Stimulated activated naive CD8-positive, alpha-beta T cell treated with anti-CD3 and anti-CD28 coated beads, Interleukin-15, amount 100 ng/mL, for 72 hours (primary cell): ENCODE measurements around the gene KCNT1.
"Not testable (repeated sequence)": the region's sequence is repeated elsewhere in the genome, so short reads cannot be mapped to it uniquely, and the experiment has no call there.

ENCODE experiments used
- ATAC-seq: fragments of 150-1000 bp; cut with Tn5 transposase; 2 replicates; pipeline ENCODE4 v1.10.0; 2021; ENCODE audit warnings: mild to moderate bottlenecking, moderate library complexity
- DNase-seq, 2 donors: peaks; one replicate each; pipeline ENCODE4 v3.0.0; 2021 to 2022
- H3K27ac Mint-ChIP-seq, 2 donors: one replicate each; pipeline ENCODE4 v1.8.0; 2022; ENCODE audit warnings: mild to moderate bottlenecking in 2 of 2, mixed read lengths in 2 of 2, moderate library complexity in 2 of 2
- H3K27me3 Mint-ChIP-seq: one replicate; pipeline ENCODE4 v1.8.0; 2022; ENCODE audit warnings: mixed read lengths
- H3K4me1 Mint-ChIP-seq: one replicate; pipeline ENCODE4 v1.8.0; 2022; ENCODE audit warnings: mild to moderate bottlenecking, mixed read lengths
- H3K4me3 Mint-ChIP-seq, 2 donors: one replicate each; pipeline ENCODE4 v1.8.0; 2022; ENCODE audit warnings: mild to moderate bottlenecking in 2 of 2, mixed read lengths in 2 of 2, moderate library complexity in 1 of 2
- H3K9me3 Mint-ChIP-seq, 2 donors: one replicate each; pipeline ENCODE4 v1.8.0; 2022; ENCODE audit warnings: mixed read lengths in 2 of 2

The KCNT1 gene

GRCh38 chr9:135669018-135669417 lies 33.0 kb upstream of the KCNT1 start:
- not testable (repeated sequence) for H3K27ac Mint-ChIP-seq, DNase-seq, H3K4me3 Mint-ChIP-seq, H3K9me3 Mint-ChIP-seq, ATAC-seq, H3K27me3 Mint-ChIP-seq, H3K4me1 Mint-ChIP-seq

GRCh38 chr9:135669616-135670285 lies 32.2 kb upstream of the KCNT1 start:
- Mint-ChIP-seq H3K9me3 (peaks cover 0 to 9% of the 10 kb centered on the region in 2 donors), H3K27me3 (peaks cover 8% of the 10 kb centered on the region), H3K27ac (no peak overlapping the region)

GRCh38 chr9:135670721-135671590 lies 31.0 kb upstream of the KCNT1 start:
- Mint-ChIP-seq H3K27ac (no peak overlapping the region), H3K27me3 (no peaks in the 10 kb centered on the region), H3K9me3 (peaks cover 0 to 9% of the 10 kb centered on the region in 2 donors), H3K4me3 (no peak overlapping the region), H3K4me1 (no peaks in the 10 kb centered on the region)
- no peak for DNase-seq
- ATAC-seq, result no peak

More at GRCh38 chr9:135669616-135670285, 32.2 kb upstream of the KCNT1 start:
- ATAC-seq, result no peak
- DNase-seq, result no peak
- Mint-ChIP-seq H3K4me1 (no peaks in the 10 kb centered on the region), H3K4me3 (no peak overlapping the region)

GRCh38 chr9:135671591-135672041 lies 30.4 kb upstream of the KCNT1 start:
- H3K9me3 Mint-ChIP-seq, result peaks cover 0 to 9% of the 10 kb centered on the region in 2 donors
- no peaks in the 10 kb centered on the region for H3K4me1 Mint-ChIP-seq
- H3K27ac Mint-ChIP-seq, result no peak overlapping the region
- no peak overlapping the region for H3K4me3 Mint-ChIP-seq
- ATAC-seq, result no peak
- DNase-seq, result no peak
- no peaks in the 10 kb centered on the region for H3K27me3 Mint-ChIP-seq

- H3K27me3 Mint-ChIP-seq, H3K4me3 Mint-ChIP-seq, H3K4me1 Mint-ChIP-seq, ATAC-seq, H3K9me3 Mint-ChIP-seq, H3K27ac Mint-ChIP-seq, DNase-seq: not testable (repeated sequence)
Observed at GRCh38 chr9:135672786-135673185, 29.2 kb upstream of the KCNT1 start.

GRCh38 chr9:135673941-135674340 lies 28.0 kb upstream of the KCNT1 start:
- DNase-seq (no peak), ATAC-seq (no peak)
- Mint-ChIP-seq H3K27ac (no peak overlapping the region), H3K4me3 (no peak overlapping the region), H3K27me3 (no peaks in the 10 kb centered on the region), H3K9me3 (peaks cover 0 to 5% of the 10 kb centered on the region in 2 donors), H3K4me1 (no peaks in the 10 kb centered on the region)

- ATAC-seq, result no peak
- Mint-ChIP-seq H3K27me3 (no peaks in the 10 kb centered on the region), H3K4me3 (no peak overlapping the region), H3K4me1 (no peaks in the 10 kb centered on the region), H3K27ac (no peak overlapping the region), H3K9me3 (no peaks in the 10 kb centered on the region)
- DNase-seq, result no peak
Observed at GRCh38 chr9:135674977-135675376, 27.0 kb upstream of the KCNT1 start.

- H3K4me3 Mint-ChIP-seq, result no peak overlapping the region
- no peak for DNase-seq
Observed at GRCh38 chr9:135676891-135677290, 25.1 kb upstream of the KCNT1 start.

GRCh38 chr9:135677641-135678168 lies 24.3 kb upstream of the KCNT1 start:
- H3K27me3 Mint-ChIP-seq, result peaks cover 9% of the 10 kb centered on the region
- H3K9me3 Mint-ChIP-seq, result no peaks in the 10 kb centered on the region
- ATAC-seq, result no peak
- no peaks in the 10 kb centered on the region for H3K4me1 Mint-ChIP-seq
- no peak for DNase-seq
- no peak overlapping the region for H3K4me3 Mint-ChIP-seq
- H3K27ac Mint-ChIP-seq, result no peak overlapping the region

More at GRCh38 chr9:135676891-135677290, 25.1 kb upstream of the KCNT1 start:
- Mint-ChIP-seq H3K27me3 (peaks cover 1% of the 10 kb centered on the region), H3K4me1 (no peaks in the 10 kb centered on the region), H3K27ac (no peak overlapping the region), H3K9me3 (no peaks in the 10 kb centered on the region)
- ATAC-seq, result no peak

- Mint-ChIP-seq H3K27ac (no peak overlapping the region), H3K4me3 (no peak overlapping the region), H3K27me3 (peaks cover 15% of the 10 kb centered on the region), H3K9me3 (no peaks in the 10 kb centered on the region), H3K4me1 (no peaks in the 10 kb centered on the region)
- ATAC-seq (no peak), DNase-seq (no peak)
Observed at GRCh38 chr9:135678236-135679017, 23.6 kb upstream of the KCNT1 start.

- DNase-seq, result no peak
- Mint-ChIP-seq H3K4me1 (no peaks in the 10 kb centered on the region), H3K9me3 (no peaks in the 10 kb centered on the region), H3K27ac (no peak overlapping the region), H3K27me3 (peaks cover 26% of the 10 kb centered on the region), H3K4me3 (no peak overlapping the region)
- no peak for ATAC-seq
Observed at GRCh38 chr9:135680056-135680455, 21.9 kb upstream of the KCNT1 start.

- ATAC-seq, result no peak
- Mint-ChIP-seq H3K27me3 (peaks cover 26% of the 10 kb centered on the region), H3K4me3 (no peak overlapping the region), H3K27ac (no peak overlapping the region), H3K4me1 (no peaks in the 10 kb centered on the region), H3K9me3 (no peaks in the 10 kb centered on the region)
- DNase-seq, result no peak
Observed at GRCh38 chr9:135681161-135681560, 20.8 kb upstream of the KCNT1 start.

GRCh38 chr9:135683401-135684034 lies 18.5 kb upstream of the KCNT1 start:
- Mint-ChIP-seq H3K9me3 (no peaks in the 10 kb centered on the region), H3K27me3 (peaks cover 26% of the 10 kb centered on the region), H3K4me3 (no peak overlapping the region), H3K4me1 (no peaks in the 10 kb centered on the region), H3K27ac (no peak overlapping the region)
- DNase-seq (no peak), ATAC-seq (no peak)

- Mint-ChIP-seq H3K4me3 (no peak overlapping the region), H3K27me3 (peaks cover 26% of the 10 kb centered on the region), H3K4me1 (no peaks in the 10 kb centered on the region), H3K27ac (no peak overlapping the region), H3K9me3 (no peaks in the 10 kb centered on the region)
- ATAC-seq (no peak), DNase-seq (no peak)
Observed at GRCh38 chr9:135684691-135685090, 17.3 kb upstream of the KCNT1 start.

- no peaks in the 10 kb centered on the region for H3K9me3 Mint-ChIP-seq
- DNase-seq, result no peak
- H3K4me1 Mint-ChIP-seq, result no peaks in the 10 kb centered on the region
- no peak overlapping the region for H3K4me3 Mint-ChIP-seq
- peak overlapping the region in 1 of 2 donors; percentile 78 for H3K27ac Mint-ChIP-seq
- peaks cover 21% of the 10 kb centered on the region for H3K27me3 Mint-ChIP-seq
- peak; percentile 29 for ATAC-seq
Observed at GRCh38 chr9:135687216-135687615, 14.8 kb upstream of the KCNT1 start.
